HepG2 (cell line): ENCODE data around the gene RHBDF2. TPM values are rescaled to one million over a fixed set of nuclear protein-coding genes. Genes with fewer than 3 reads are reported as not detected.
A peak's percentile ranks its signal among the peaks of the same experiment; 100 is the strongest.

ENCODE experiments used
- CAMTA2 ChIP-seq: sonication (generic); formaldehyde crosslinking; IDR thresholded peaks from 2 replicates; pipeline ENCODE4 v1.4.0; 2020; ENCODE audit warnings: mild to moderate bottlenecking, missing genetic modification reagents, borderline replicate concordance
- FOXC1 ChIP-seq: sonication (generic); formaldehyde crosslinking; IDR thresholded peaks from 2 replicates; pipeline ENCODE4 v1.8.0; 2022; ENCODE audit warnings: mild to moderate bottlenecking, missing genetic modification reagents, borderline replicate concordance
- GZF1 ChIP-seq: sonication (generic); formaldehyde crosslinking; IDR thresholded peaks from 2 replicates; pipeline ENCODE4 v1.5.1; 2020; ENCODE audit warnings: mild to moderate bottlenecking, missing genetic modification reagents
- IRF2 ChIP-seq: IDR thresholded peaks from 2 replicates; pipeline ENCODE4 v1.6.1; 2018; ENCODE audit warnings: missing genetic modification reagents, missing compliant biosample characterization
- IRX3 ChIP-seq: sonication (generic); formaldehyde crosslinking; IDR thresholded peaks from 2 replicates; pipeline ENCODE4 v1.8.1; 2023; ENCODE audit warnings: mild to moderate bottlenecking, low read depth, missing genetic modification reagents, borderline replicate concordance
- MXD1 ChIP-seq: sonication (generic); formaldehyde crosslinking; IDR thresholded peaks from 2 replicates; pipeline ENCODE4 v1.4.0; 2020; ENCODE audit warnings: mild to moderate bottlenecking, missing genetic modification reagents
- NR0B2 ChIP-seq: sonication (generic); formaldehyde crosslinking; IDR thresholded peaks from 2 replicates; pipeline ENCODE4 v1.4.0; 2020; ENCODE audit warnings: mild to moderate bottlenecking, missing genetic modification reagents
- PBX2 ChIP-seq: IDR thresholded peaks from 2 replicates; pipeline ENCODE4 v1.6.1; 2016; ENCODE audit warnings: control low read depth
- PRDM15 ChIP-seq: sonication (generic); formaldehyde crosslinking; IDR thresholded peaks from 2 replicates; pipeline ENCODE4 v1.4.0; 2020; ENCODE audit warnings: missing genetic modification reagents
- RAD51 ChIP-seq: fragments of 450-650 bp; IDR thresholded peaks from 2 replicates; pipeline ENCODE4 v1.6.1; 2016; ENCODE audit warnings: borderline replicate concordance
- RBM22 ChIP-seq: fragments of 200-400 bp; formaldehyde crosslinking; optimal IDR thresholded peaks from 2 replicates; pipeline ENCODE3; 2017; ENCODE audit warnings: mild to moderate bottlenecking, low read length, moderate library complexity
- RORA ChIP-seq: sonication (generic); formaldehyde crosslinking; IDR thresholded peaks from 2 replicates; pipeline ENCODE4 v1.5.0; 2020; ENCODE audit warnings: mild to moderate bottlenecking, missing genetic modification reagents, moderate library complexity
- SETDB1 ChIP-seq: sonication (generic); formaldehyde crosslinking; IDR thresholded peaks from 2 replicates; pipeline ENCODE4 v1.5.1; 2020; ENCODE audit warnings: missing genetic modification reagents, mild to moderate bottlenecking, borderline replicate concordance
- SUZ12 ChIP-seq: fragments of 150-350 bp; IDR thresholded peaks from 2 replicates; pipeline ENCODE4 v1.6.1; 2014; ENCODE audit warnings: low read depth, low read length
- TIGD3 ChIP-seq: sonication (generic); formaldehyde crosslinking; IDR thresholded peaks from 2 replicates; pipeline ENCODE4 v1.5.1; 2020; ENCODE audit warnings: mild to moderate bottlenecking, missing genetic modification reagents, borderline replicate concordance
- TOPORS ChIP-seq: sonication (generic); formaldehyde crosslinking; IDR thresholded peaks from 2 replicates; pipeline ENCODE4 v1.8.0; 2023; ENCODE audit warnings: mild to moderate bottlenecking, missing genetic modification reagents
- ZNF343 ChIP-seq: sonication (generic); formaldehyde crosslinking; IDR thresholded peaks from 2 replicates; pipeline ENCODE4 v1.4.0; 2020; ENCODE audit warnings: mild to moderate bottlenecking, missing genetic modification reagents
- ZNF691 ChIP-seq: sonication (generic); formaldehyde crosslinking; IDR thresholded peaks from 2 replicates; pipeline ENCODE4 v1.4.0; 2020; ENCODE audit warnings: missing genetic modification reagents, low read depth, mild to moderate bottlenecking, borderline replicate concordance
- polyA plus RNA-seq, 8 experiments: library from polyadenylated mRNA; depleted of rRNA in 3 of 8; stranded (reverse) in 7 of 8; unstranded in 1 of 8; fragments of >200 nt; fragmentation: Illumina TruSeq in 4 of 8; extraction: Trizol in 4 of 8; gene quantifications; 2 replicates each; pipeline versions ENCODE4 v1.2.1 to v1.2.3, GENCODE V29; 2011 to 2016; ENCODE audit warnings: low read depth in 4 of 8, missing spikeins in 1 of 8, mixed read lengths in 1 of 8; ENCODE audit not compliant: insufficient read depth in 1 of 8
- total RNA-seq, 5 experiments: library from RNA; depleted of rRNA; stranded (reverse); fragments of >200 nt; fragmentation: Illumina TruSeq; extraction: Trizol; gene quantifications; 2 replicates each; pipeline ENCODE4 v1.2.3, GENCODE V29; 2016; ENCODE audit warnings: low read depth in 1 of 5
- TF ChIP-seq, protein P1 (sequence below): sonication (generic); formaldehyde crosslinking; IDR thresholded peaks from 2 replicates; pipeline ENCODE4 v1.8.0; 2022; ENCODE audit warnings: mild to moderate bottlenecking, missing genetic modification reagents, moderate library complexity

Gene RHBDF2
- total and polyA plus RNA-seq, 2 of the 13 experiments (the other 11 are each of a cell fraction or from before 2014, with no cell fraction given), result 7.8 to 24.2 TPM

GRCh38 chr17:76524598-76525512 lies 23.6 kb upstream of the RHBDF2 start (continued):
- TF ChIP-seq PBX2 (CRISPR knock-in tag) (no peak), FOXC1 (CRISPR knock-in tag) (peak; percentile 64), IRX3 (CRISPR knock-in tag) (no peak), RAD51 (no peak), NR0B2 (CRISPR knock-in tag) (no peak; the same call in 1 of the 2 replicates), TOPORS (CRISPR knock-in tag) (no peak), SETDB1 (CRISPR knock-in tag) (no peak), IRF2 (CRISPR knock-in tag) (no peak; the same call in 1 of the 2 replicates), RORA (CRISPR knock-in tag) (no peak), ZNF691 (peak; percentile 55; the same call in 1 of the 2 replicates), PRDM15 (no peak), TIGD3 (0 out of 2 replicates have a peak, but pooled peaks have one; percentile 44), ZNF343 (CRISPR knock-in tag) (no peak), MXD1 (CRISPR knock-in tag) (no peak; the same call in none of the 2 replicates), SUZ12 (no peak), GZF1 (0 out of 2 replicates have a peak, but pooled peaks have one; percentile 88), CAMTA2 (CRISPR knock-in tag) (no peak), RBM22 (no peak)
- TF ChIP-seq, protein P1, sequence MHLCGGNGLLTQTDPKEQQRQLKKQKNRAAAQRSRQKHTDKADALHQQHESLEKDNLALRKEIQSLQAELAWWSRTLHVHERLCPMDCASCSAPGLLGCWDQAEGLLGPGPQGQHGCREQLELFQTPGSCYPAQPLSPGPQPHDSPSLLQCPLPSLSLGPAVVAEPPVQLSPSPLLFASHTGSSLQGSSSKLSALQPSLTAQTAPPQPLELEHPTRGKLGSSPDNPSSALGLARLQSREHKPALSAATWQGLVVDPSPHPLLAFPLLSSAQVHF (CRISPR knock-in tag), result no peak
